Tibial artery (tissue), 4 donors: Measurements from ENCODE around the gene NAALADL1.

Source experiments
- DNase-seq, 2 donors: peaks; one replicate each; pipeline ENCODE4 v3.0.0-alpha.2; 2019
- H3K27ac ChIP-seq, 2 donors: fragments of 200-600 bp; sonication (generic) in 1 of 2; 1 replicate in 1 of 2; 2 replicates in 1 of 2; pipeline ENCODE4 v1.5.1; 2018 to 2019; ENCODE audit warnings: mild to moderate bottlenecking in 1 of 2
- H3K27me3 ChIP-seq, 2 donors: fragments of 200-600 bp; sonication (generic) in 1 of 2; one replicate each; pipeline versions ENCODE4 v1.5.1 to v1.6.0; 2016 to 2019
- H3K36me3 ChIP-seq, 3 donors: fragments of 200-600 bp; sonication (generic) in 2 of 3; one replicate each; pipeline ENCODE4 v1.5.1; 2016 to 2019; ENCODE audit warnings: mild to moderate bottlenecking in 2 of 3
- H3K4me1 ChIP-seq, 4 donors: fragments of 200-600 bp; sonication (generic) in 2 of 4; 1 replicate in 3 of 4; 2 replicates in 1 of 4; pipeline ENCODE4 v1.5.1; 2016 to 2019
- H3K4me3 ChIP-seq, 2 donors: fragments of 200-600 bp; sonication (generic) in 1 of 2; 1 replicate in 1 of 2; 2 replicates in 1 of 2; pipeline ENCODE4 v1.5.1; 2018 to 2019; ENCODE audit warnings: mild to moderate bottlenecking in 2 of 2
- H3K9me3 ChIP-seq, 3 donors: fragments of 200-600 bp; sonication (generic) in 1 of 3; one replicate each; pipeline ENCODE4 v1.5.1; 2016 to 2019
- intact Hi-C: fragments of 100-400 bp; cut with DNase I; formaldehyde crosslinking; loops from one replicate; pipeline ENCODE4 v1.15.0; 2023; ENCODE audit warnings: low total_unique reads
- TF ChIP-seq, protein P1 (sequence below), 2 experiments: fragments of 200-600 bp in 1 of 2; fragments of 450-650 bp in 1 of 2; IDR thresholded peaks; one replicate each; pipeline ENCODE4 v1.5.1; 2017 to 2019; ENCODE audit warnings: antibody characterized with exemption in 2 of 2, mild to moderate bottlenecking in 1 of 2, moderate library complexity in 1 of 2

The NAALADL1 gene

DNA sequence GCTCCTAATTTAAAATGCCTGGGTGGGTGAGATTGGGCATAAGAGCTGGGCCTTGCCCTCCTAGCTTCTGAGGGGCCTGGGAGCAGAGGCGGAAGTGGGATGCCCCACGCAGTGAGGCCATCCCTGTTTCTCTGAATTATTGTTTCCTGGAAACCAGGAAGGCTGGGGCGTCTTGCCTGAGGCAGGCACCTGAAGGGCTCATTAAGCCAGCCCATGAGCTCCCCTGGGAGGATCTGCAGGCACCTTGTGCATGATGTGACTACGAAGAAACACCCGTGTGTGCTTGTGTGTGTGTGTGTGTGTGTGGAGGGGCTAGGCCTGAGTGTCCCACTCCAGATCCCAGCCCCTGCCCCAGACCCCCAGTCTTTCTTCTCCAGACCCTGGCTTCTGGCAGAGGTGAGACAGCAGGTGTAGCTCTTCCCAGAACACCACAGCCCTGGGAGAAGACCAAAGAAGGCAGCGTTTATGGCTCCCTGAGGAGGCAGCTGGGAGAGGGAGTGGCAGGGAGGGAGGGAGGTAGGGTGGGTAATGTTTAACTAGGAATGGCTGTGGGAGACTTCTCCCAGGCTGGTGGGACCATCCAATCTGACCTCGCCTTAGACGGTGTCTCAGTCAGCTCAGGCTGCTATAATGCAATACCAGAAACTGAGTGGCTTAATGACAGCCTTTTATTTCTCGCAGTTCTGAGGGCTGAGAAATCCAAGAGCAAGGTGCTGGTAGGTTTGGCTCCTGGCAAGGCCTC is 59.5 kb downstream of the NAALADL1 start:
- TF ChIP-seq, protein P1, sequence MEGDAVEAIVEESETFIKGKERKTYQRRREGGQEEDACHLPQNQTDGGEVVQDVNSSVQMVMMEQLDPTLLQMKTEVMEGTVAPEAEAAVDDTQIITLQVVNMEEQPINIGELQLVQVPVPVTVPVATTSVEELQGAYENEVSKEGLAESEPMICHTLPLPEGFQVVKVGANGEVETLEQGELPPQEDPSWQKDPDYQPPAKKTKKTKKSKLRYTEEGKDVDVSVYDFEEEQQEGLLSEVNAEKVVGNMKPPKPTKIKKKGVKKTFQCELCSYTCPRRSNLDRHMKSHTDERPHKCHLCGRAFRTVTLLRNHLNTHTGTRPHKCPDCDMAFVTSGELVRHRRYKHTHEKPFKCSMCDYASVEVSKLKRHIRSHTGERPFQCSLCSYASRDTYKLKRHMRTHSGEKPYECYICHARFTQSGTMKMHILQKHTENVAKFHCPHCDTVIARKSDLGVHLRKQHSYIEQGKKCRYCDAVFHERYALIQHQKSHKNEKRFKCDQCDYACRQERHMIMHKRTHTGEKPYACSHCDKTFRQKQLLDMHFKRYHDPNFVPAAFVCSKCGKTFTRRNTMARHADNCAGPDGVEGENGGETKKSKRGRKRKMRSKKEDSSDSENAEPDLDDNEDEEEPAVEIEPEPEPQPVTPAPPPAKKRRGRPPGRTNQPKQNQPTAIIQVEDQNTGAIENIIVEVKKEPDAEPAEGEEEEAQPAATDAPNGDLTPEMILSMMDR (IDR thresholded peaks at IDR 0.05), result no peak
- no peak for DNase-seq
- Histone ChIP-seq H3K9me3 (no peaks in the 10 kb centered on the region), H3K27ac (no peak overlapping the region), H3K27me3 (peaks cover 0 to 19% of the 10 kb centered on the region in 2 donors), H3K36me3 (no peaks in the 10 kb centered on the region), H3K4me3 (no peak overlapping the region), H3K4me1 (peaks cover 0 to 17% (median 12%) of the 10 kb centered on the region in 4 donors)
- intact Hi-C loops, result no loop called here

DNA sequence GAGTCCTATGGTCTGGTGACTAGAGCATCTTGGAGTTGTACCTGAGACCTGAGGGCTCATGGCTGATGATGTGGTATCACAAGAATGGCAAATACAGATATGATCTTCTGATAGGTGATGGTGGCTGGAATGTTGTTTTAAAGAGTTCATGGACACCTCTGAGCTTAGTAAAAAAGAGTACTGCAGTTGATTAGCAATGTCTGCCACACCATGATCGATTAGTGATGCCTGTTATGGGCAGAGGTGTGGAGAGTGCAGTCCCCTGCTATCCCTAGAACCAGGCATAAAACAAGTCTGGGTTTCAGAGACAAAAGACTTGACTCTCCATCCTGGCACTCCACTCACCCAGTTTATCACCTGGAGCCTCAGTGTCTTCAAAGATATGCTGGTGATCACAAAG is 60.2 kb downstream of the NAALADL1 start:
- Histone ChIP-seq H3K36me3 (no peaks in the 10 kb centered on the region), H3K27me3 (peaks cover 0 to 12% of the 10 kb centered on the region in 2 donors), H3K27ac (no peak overlapping the region), H3K4me1 (peaks cover 0 to 17% (median 12%) of the 10 kb centered on the region in 4 donors), H3K4me3 (no peak overlapping the region), H3K9me3 (no peaks in the 10 kb centered on the region)
- intact Hi-C loops, result no loop called here
- no peak for DNase-seq
- TF ChIP-seq, protein P1 (IDR thresholded peaks at IDR 0.05), result no peak

DNA sequence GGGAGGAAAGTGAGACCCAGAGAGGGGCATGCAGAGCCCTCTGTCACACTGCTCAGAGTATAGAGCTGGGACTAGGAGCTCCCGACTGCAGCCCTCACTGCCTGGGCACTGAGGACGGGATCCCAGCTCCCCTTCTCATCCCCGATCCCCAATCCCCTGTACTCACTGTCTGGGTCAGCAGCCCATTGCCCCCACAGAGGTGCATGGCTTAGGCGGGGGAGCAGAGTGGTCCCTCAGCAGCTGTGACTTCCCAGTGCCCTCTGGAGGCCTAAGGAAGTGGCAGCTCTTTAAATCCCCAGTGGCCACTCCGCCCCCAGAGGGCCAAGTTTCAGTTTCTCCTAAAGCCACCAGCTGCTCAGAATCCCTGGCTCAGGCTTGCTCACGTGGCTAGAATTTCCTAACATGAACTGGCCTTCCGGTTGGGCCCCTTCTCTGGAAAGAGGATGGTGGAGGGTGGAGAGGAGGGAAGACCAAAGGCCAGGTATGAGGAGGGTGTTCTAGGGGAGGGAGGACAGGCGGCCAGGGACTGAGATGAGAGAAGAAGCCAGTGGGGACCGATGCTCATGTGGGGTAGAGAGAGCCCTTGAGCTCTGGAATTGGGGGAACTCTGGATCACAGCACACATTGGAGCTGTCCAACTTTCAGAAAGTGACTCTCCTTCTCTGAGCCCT is 61.5 kb downstream of the NAALADL1 start, which contains the start of gene BATF2:
Gene BATF2, minus strand, starts transcription at position 262 of the 671 bp plus-strand sequence. Its CDS starts 57 bp downstream, at position 205.
- Histone ChIP-seq H3K27me3 (peaks cover 0 to under 1% of the 10 kb centered on the region in 2 donors), H3K27ac (peak within 1 kb of the TSS; percentile 66 to 74), H3K4me3 (peak within 1 kb of the TSS; percentile 41 to 54), H3K9me3 (no peaks in the 10 kb centered on the region), H3K4me1 (peaks cover 0 to 17% (median 12%) of the 10 kb centered on the region in 4 donors), H3K36me3 (no peaks in the 10 kb centered on the region)
- intact Hi-C loops, result no loop called here
- peak; percentile 80 to 88 for DNase-seq
- TF ChIP-seq, protein P1 (IDR thresholded peaks at IDR 0.05), result peak; percentile 45 to 49

DNA sequence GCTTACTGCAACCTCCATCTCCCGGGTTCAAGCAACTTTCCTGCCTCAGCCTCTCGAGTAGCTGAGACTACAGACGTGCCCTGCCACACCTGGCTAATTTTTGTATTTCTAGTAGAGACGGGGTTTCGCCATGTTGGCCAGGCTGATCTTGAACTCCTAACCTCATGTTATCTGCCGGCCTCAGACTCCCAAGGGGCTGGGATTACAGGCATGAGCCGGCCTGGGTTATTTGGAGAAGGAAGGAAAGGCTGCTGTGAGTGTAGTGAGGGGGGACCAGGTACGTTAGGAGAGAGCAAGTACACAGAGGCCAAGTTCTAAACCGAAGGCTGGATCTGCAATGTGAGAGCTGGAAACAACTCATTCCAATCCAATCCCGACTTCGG is 62.0 kb downstream of the NAALADL1 start:
- DNase-seq, result no peak
- Histone ChIP-seq H3K27me3 (no peaks in the 10 kb centered on the region), H3K4me1 (peaks cover 0 to 17% (median 12%) of the 10 kb centered on the region in 4 donors), H3K9me3 (no peaks in the 10 kb centered on the region), H3K27ac (peak overlapping the region; percentile 66 to 74), H3K4me3 (peak overlapping the region; percentile 41 to 54), H3K36me3 (no peaks in the 10 kb centered on the region)
- intact Hi-C loops, result no loop called here
- TF ChIP-seq, protein P1 (IDR thresholded peaks at IDR 0.05), result no peak
